CMK (cell line): ENCODE results near the gene MYL6.
"Not testable (repeated sequence)": the region's sequence is repeated elsewhere in the genome, so short reads cannot be mapped to it uniquely, and the experiment has no call there.

Source experiments
- DNase-seq: peaks from one replicate; pipeline ENCODE4 v3.0.0-alpha.2; 2010; ENCODE audit warnings: low read depth

The MYL6 gene

DNA sequence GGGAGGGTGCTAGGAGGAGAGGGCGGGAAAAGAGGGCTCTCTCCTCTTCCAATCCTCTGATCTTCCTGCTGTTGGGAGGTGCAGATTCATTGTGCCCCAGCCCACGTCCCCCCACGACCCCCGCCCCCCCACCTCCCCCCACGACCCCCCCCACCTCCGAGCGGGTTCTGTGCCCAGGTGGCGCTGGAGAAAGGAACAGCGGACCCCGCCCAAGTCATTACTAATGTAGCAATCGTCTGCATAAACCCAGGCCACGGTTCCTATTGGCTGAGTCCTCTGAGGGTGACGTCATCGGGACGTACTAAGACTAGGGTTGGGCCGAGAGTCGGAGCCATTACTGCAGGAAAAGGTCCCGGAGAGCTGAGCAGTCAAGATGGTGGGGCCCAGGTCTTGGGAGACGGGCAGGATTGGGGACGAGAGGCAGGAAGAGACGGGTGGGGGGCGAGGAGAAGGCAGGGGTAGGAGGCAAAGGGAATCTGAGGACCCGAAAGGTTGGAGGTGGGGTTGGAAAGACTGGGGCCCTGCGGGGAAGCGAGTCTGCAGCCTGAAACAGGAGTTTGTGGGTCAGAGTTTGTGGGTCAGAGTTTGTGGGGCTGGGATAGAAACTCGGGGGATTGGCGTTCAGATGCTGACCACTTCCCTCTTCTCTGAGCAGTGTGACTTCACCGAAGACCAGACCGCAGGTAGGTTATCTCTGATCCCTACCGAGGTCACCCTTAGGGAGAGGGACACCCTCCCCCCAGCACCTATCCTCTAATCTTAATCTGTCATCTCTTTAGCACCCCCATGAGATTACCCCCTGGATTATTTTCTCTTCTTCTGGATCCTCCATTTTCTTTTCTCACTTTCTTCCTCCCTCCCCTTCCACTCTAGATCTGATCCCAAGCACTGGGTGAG, at the start of gene MYL6:
Gene MYL6 (plus strand): TSS at position 331 of the 897 bp plus-strand sequence. CDS start 43 bp downstream, at position 374.
- DNase-seq = peak; percentile 91

DNA sequence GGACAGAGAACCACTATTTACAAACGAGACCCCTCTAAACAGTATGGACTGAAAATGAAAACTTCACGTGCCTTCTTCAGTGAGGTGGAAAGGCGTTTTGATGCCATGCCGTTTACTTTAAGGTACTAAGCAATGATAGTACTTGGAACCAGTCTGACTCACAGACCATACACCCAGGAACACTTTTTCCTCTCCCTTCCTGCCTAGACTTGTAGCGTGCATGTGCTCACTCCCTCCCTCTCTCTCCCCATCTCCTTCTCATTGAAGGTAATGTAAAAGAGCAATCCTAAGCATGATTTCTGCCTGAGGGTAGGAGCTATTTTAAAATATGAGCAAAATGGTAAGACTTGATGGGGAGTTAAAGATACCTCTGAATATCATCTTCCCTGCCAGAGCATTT, 47.6 kb upstream of the MYL6 start:
- DNase-seq = no peak

- no peak for DNase-seq
Measured at GRCh38 chr12:56114084-56114483, 44.1 kb upstream of the MYL6 start.

DNA sequence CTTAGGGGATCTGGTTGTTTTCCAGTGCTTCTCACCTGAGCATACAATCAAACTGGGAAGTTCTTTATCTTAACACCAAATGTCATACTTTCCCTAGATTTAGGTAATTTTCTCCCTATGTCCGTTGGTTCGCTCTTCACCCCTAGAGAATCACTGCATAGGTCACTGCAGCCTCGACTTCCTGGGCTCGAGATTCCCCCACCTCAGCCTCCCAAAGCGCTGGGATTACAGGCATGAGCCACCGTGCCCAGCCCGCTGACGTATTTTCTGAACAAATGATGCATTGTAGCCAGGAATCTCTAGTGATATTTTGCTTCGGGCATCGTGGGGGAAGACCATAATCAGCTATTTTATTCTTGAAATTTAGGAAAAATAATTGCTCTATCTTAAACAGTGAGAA, 42.8 kb upstream of the MYL6 start:
- no peak for DNase-seq

DNA sequence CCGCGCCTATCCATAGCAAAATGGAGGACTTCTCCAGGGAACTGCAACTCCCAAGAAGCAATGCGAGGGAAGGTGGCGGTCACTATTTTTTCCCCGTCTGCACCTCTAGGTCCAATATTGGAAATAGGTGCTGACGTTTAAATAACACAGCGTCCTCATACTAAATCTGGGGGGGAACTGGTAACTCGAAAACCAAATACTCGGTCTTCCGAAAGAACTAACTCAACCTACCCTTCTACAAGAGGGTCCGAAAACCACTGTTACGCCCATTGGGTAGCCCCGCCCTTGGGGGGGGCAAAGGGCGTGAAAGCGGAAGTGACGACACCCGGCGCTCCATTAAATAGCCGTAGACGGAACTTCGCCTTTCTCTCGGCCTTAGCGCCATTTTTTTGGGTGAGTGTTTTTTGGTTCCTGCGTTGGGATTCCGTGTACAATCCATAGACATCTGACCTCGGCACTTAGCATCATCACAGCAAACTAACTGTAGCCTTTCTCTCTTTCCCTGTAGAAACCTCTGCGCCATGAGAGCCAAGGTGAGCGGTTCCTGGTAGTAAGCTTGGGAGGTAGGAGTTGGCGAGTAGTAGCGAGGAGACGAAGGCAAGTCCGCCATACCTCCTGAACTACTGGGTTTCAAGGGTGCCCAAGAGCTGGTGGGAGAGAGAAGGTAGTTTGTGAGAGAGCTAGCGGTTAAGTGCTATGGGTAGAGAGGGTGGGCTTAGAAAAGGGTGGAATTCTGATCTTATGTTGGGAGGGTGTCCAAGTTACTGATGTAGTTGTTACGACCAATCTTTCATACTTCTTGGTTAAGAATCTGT, 41.7 kb upstream of the MYL6 start, which contains the start of gene RPL41:
Gene RPL41 (plus strand): TSS at position 367 of the 815 bp plus-strand sequence.
- peak; percentile 83 for DNase-seq

DNA sequence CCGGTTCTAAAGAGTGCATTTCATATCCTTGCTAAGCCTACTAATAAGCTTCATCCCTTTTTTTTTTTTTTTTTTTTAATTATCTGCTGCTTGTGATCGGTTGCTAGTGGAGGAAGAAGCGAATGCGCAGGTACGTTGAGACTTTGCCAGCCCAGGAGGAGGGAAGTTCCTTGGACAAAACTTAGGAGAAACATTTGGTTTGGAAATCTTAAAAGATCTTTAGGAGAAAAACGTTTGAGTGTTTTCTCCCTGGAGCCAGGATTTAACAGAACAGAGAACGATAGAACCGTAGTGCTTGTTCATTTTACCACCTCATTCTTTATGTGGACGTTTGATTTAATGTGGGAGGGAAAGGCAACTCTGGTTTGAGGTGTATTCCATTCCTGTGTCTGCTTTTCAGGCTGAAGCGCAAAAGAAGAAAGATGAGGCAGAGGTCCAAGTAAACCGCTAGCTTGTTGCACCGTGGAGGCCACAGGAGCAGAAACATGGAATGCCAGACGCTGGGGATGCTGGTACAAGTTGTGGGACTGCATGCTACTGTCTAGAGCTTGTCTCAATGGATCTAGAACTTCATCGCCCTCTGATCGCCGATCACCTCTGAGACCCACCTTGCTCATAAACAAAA, 41.0 kb upstream of the MYL6 start:
- not testable (repeated sequence) for DNase-seq

- peak; percentile 97 for DNase-seq
Measured at GRCh38 chr12:56117778-56118687, 40.1 kb upstream of the MYL6 start, which contains the start of gene ZC3H10. TSS of gene ZC3H10 (plus strand) at chr12:56118266. CDS start at chr12:56120563, 2,297 bp downstream.

GRCh38 chr12:56118688-56119357, 39.3 kb upstream of the MYL6 start:
- DNase-seq = no peak

DNA sequence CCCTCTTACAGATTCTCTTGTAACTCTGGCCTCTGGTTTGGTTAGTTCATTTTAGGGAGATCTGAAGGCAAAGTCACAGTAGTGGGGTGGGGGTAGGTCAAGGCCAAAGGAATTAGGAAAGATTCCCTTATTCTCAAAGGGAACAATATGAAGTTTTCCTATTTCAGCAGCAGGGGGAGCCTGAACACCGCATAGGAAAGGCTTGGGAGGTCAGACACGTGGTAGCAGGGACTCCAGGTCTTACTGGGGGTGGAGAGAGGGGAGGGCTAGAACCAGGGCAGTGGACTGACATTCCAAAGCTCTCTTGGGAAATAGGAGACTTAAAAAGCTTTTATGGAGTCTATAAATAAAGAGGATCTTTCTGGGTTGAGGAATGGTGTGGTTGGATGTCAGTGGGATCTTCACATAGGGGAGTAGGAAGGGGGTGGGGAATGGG, 38.8 kb upstream of the MYL6 start:
- DNase-seq = no peak

DNA sequence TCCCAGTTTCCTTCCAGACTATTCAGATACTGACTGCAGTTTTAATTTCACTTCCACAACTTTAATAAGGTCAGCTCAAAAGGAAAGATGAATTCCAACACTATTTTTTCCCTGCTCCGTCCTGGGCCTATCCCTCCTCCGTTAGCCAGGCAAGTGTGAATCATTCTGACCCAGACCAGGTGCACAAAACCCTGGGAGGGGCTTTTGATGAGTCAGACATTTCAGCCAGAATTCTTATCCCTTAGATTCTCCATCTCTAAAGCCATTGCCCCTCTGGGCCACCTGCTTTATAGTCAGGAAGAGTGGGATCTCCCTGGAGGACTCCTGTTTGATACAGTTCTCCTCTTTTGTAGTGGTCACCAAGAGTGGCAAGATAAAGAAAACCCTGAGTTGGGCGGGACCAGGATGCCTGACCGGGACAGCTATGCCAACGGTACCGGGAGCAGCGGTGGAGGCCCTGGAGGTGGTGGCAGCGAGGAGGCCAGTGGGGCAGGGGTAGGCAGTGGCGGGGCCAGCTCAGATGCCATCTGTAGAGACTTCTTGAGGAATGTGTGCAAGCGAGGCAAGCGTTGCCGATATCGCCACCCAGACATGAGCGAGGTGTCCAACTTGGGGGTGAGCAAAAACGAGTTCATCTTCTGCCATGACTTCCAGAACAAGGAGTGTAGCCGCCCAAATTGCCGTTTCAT, 37.9 kb upstream of the MYL6 start:
- DNase-seq = no peak

- no peak for DNase-seq
Measured at GRCh38 chr12:56121204-56121870, 36.8 kb upstream of the MYL6 start.

GRCh38 chr12:56122637-56123036, 35.5 kb upstream of the MYL6 start:
- DNase-seq = no peak

DNA sequence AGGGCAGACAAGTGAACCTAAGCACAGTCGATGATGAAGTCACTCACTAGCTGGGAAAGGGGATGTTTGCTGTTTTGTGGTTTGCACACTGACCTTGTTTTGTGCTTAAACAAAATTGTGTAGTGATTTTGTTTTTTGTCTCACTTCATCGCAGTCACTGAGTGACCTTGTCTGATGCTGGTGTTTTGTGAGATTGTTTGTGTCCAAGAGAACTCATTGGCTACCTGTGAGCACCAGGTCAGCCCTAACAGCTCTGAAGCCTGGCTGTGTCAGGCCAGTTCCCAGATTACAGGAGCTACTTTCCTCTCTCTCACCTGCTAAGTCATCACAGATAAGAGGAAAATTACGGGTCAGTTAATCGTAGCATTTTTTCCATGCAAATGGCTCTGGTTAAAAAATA, 34.0 kb upstream of the MYL6 start:
- no peak for DNase-seq

DNA sequence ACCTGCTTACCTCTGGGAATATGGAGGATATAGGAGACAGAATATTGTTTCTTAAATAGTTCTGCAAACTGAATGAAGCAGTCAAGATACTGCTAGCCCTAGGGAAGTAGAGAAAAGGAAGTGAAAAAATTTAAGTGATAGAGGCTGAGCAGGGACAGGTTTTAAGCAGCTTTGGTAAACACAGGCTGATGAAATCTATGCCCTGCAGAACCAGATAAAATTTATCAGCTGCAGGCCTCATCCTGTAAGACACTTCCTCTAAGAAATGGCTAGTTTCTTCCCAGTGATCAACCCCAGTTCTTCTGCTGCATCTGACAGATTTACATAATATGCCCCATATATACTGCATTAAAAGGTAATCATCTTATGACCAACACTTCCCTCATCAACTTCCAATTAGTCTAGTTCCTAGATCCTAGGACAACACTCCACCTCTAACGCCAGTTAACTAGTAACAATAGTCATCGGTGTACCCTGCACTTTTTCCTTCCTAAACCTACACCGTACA, 31.4 kb upstream of the MYL6 start:
- DNase-seq = peak; percentile 74

GRCh38 chr12:56127485-56127887, 30.7 kb upstream of the MYL6 start:
- DNase-seq = no peak

DNA sequence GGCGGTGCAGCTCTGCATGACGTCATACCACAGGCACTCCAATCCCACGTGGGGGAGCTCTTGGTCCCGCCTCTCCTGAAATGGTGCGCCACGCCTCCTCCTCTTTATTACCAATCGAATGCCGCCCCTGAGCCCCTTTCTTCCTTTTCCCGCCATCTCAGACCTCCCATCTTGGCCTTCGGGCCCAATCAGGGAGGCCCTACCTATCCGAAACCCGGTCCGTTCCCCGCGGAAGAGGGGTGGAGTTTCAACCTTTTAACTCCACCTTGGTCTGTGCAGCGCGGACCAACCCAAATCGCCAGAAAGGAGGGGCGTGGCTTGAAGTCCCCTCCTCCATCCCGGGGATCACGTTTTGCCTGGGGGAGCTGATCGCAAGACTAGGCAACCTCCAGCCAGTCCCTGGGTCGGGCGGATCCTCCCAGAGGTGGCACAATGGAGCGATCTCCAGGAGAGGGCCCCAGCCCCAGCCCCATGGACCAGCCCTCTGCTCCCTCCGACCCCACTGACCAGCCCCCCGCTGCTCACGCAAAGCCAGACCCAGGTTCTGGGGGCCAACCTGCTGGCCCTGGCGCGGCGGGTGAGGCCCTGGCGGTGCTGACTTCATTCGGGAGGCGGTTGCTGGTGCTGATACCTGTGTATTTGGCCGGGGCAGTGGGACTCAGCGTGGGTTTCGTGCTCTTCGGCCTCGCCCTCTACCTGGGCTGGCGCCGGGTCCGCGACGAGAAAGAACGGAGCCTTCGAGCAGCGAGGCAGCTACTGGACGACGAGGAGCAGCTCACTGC, 30.1 kb upstream of the MYL6 start, which contains the start of gene ESYT1:
Gene ESYT1 (plus strand): TSS at position 380 of the 782 bp plus-strand sequence. CDS start 53 bp downstream, at position 433.
- peak; percentile 98 for DNase-seq

- DNase-seq = no peak
Measured at GRCh38 chr12:56128670-56129205, 29.4 kb upstream of the MYL6 start.
